ENCODE data around the gene OR10A6. TPM values are rescaled to one million over a fixed set of nuclear protein-coding genes. Genes with fewer than 3 reads are reported as not detected.
A peak's percentile ranks its signal among the peaks of the same experiment; 100 is the strongest.

OR10A6 gene
- polyA plus RNA-seq, 1 of the 3 experiments (the other 2 are of a cell fraction) = not detected

DNA sequence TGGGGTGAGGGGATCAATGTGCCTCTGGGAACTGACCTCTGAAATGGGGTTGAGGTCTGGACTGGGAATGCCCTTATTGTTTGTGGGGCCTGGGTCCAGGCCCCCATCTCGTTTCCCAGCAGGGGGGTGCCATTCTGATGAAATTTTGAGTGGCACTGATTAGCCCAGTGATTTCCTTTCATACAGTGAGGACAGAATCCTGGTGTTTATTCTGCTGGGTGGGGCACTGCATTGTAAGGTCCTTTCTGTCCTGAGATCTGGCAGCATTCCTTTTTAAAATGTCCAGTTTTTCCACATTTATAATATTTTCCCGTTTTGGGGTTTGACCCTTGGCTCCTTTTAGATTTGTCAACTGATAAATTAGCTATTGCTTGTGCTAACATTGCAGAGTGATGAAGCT lies 27.1 kb downstream of the OR10A6 start:
- no peak overlapping the region for H3K9ac ChIP-seq
- H3K36me3 ChIP-seq (replicated peaks in 1 of 2; ENCODE audit: control insufficient read depth in 1 of 2, insufficient read depth in 2 of 2, low read length in 1 of 2) = no peaks in the 10 kb centered on the region
- H3K4me3 ChIP-seq (ENCODE audit: low read depth in 2 of 2, low read length in 1 of 2) = no peak overlapping the region
- no peaks in the 10 kb centered on the region; a peak in 2 of 4 replicates for H3K4me1 ChIP-seq (ENCODE audit: control insufficient read depth in 1 of 2, insufficient read depth in 2 of 2, low read depth in 1 of 2, low read length in 1 of 2)
- peak overlapping the region; percentile 53; the same call in 1 of the 2 replicates for H2AFZ ChIP-seq (ENCODE audit: low read depth)
- TF ChIP-seq EZH2phosphoT487 (IDR thresholded peaks at IDR 0.05; ENCODE audit: borderline replicate concordance, low read depth) (no peak), SMC3 (IDR thresholded peaks at IDR 0.05; ENCODE audit: low read depth, low read length) (no peak), FOSL2 (IDR thresholded peaks at IDR 0.05; ENCODE audit: borderline replicate concordance, low read depth) (no peak), TAF1 (IDR thresholded peaks at IDR 0.05; ENCODE audit: borderline replicate concordance, low read depth, low read length) (no peak), FOXJ3 (CRISPR knock-in tag; IDR thresholded peaks at IDR 0.05) (no peak)
- TF ChIP-seq, protein P1, sequence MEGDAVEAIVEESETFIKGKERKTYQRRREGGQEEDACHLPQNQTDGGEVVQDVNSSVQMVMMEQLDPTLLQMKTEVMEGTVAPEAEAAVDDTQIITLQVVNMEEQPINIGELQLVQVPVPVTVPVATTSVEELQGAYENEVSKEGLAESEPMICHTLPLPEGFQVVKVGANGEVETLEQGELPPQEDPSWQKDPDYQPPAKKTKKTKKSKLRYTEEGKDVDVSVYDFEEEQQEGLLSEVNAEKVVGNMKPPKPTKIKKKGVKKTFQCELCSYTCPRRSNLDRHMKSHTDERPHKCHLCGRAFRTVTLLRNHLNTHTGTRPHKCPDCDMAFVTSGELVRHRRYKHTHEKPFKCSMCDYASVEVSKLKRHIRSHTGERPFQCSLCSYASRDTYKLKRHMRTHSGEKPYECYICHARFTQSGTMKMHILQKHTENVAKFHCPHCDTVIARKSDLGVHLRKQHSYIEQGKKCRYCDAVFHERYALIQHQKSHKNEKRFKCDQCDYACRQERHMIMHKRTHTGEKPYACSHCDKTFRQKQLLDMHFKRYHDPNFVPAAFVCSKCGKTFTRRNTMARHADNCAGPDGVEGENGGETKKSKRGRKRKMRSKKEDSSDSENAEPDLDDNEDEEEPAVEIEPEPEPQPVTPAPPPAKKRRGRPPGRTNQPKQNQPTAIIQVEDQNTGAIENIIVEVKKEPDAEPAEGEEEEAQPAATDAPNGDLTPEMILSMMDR (IDR thresholded peaks at IDR 0.05) = no peak
- TF ChIP-seq, protein P2, sequence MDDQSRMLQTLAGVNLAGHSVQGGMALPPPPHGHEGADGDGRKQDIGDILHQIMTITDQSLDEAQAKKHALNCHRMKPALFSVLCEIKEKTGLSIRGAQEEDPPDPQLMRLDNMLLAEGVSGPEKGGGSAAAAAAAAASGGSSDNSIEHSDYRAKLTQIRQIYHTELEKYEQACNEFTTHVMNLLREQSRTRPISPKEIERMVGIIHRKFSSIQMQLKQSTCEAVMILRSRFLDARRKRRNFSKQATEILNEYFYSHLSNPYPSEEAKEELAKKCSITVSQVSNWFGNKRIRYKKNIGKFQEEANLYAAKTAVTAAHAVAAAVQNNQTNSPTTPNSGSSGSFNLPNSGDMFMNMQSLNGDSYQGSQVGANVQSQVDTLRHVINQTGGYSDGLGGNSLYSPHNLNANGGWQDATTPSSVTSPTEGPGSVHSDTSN (IDR thresholded peaks at IDR 0.05) = no peak
- TF ChIP-seq, protein P3, sequence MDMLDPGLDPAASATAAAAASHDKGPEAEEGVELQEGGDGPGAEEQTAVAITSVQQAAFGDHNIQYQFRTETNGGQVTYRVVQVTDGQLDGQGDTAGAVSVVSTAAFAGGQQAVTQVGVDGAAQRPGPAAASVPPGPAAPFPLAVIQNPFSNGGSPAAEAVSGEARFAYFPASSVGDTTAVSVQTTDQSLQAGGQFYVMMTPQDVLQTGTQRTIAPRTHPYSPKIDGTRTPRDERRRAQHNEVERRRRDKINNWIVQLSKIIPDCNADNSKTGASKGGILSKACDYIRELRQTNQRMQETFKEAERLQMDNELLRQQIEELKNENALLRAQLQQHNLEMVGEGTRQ (IDR thresholded peaks at IDR 0.05; ENCODE audit: borderline replicate concordance, low read depth, low read length) = no peak
- H3F3A ChIP-seq (replicated peaks; ENCODE audit: insufficient read depth) = no peaks in the 10 kb centered on the region
- POLR2A ChIA-PET = no interaction called here
- no peaks in the 10 kb centered on the region for H3K9me3 ChIP-seq
- CTCF ChIA-PET = interaction anchor here (2.1 to 4.6 kb wide), 2 partner anchors 12 to 83 kb away, joined by 11 to 28 read pairs; partner anchors contain the start of gene EIF3F
- no peak overlapping the region for H3K27ac ChIP-seq (ENCODE audit: low read depth in 2 of 2, low read length in 1 of 2)
- DNase-seq = no peak
- WGBS (ENCODE audit: low lambda C conversion rate) = 0% methylated on average over 2 of the region's 2 CpGs
- H3K79me2 ChIP-seq (ENCODE audit: insufficient read depth) = no peaks in the 10 kb centered on the region
- H3K27me3 ChIP-seq (ENCODE audit: insufficient read depth) = no peaks in the 10 kb centered on the region
- no peaks in the 10 kb centered on the region for H3K9me2 ChIP-seq
- no peak overlapping the region for H3K4me2 ChIP-seq
- no peaks in the 10 kb centered on the region for H4K20me1 ChIP-seq (ENCODE audit: insufficient read depth)

DNA sequence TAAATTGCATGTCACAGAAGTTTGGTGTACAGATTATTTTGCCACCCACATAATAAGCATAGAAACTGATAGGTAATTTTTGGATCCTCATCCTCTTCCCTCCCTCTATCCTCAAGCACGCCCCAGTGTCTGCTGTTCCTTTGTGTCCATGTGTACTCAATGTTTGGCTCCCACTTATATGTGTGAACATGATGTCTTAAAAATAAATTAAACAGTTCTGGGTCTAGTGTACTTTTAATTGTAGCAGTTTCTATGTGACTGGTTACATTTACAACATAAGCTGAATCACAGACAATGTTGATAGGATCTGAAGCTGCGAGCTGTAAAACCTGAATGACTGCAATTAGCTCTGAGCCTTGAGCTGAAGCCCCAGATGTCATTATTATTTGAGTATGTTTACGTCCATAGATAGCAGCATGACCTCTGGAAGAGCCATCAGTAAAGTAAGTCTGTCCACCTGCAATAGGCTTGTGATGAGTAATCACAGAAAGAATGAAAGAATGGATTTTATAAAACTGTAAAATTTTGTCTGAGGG lies 29.7 kb downstream of the OR10A6 start:
- Histone ChIP-seq H2AFZ (ENCODE audit: low read depth) (no peak overlapping the region), H3K4me2 (no peak overlapping the region), H3K79me2 (ENCODE audit: insufficient read depth) (no peaks in the 10 kb centered on the region), H3K9me3 (no peaks in the 10 kb centered on the region), H3K27me3 (ENCODE audit: insufficient read depth) (no peaks in the 10 kb centered on the region), H3F3A (replicated peaks; ENCODE audit: insufficient read depth) (no peaks in the 10 kb centered on the region), H3K27ac (ENCODE audit: low read depth in 2 of 2, low read length in 1 of 2) (no peak overlapping the region), H3K9ac (no peak overlapping the region), H4K20me1 (ENCODE audit: insufficient read depth) (no peaks in the 10 kb centered on the region), H3K4me3 (ENCODE audit: low read depth in 2 of 2, low read length in 1 of 2) (no peak overlapping the region), H3K9me2 (no peaks in the 10 kb centered on the region), H3K36me3 (replicated peaks in 1 of 2; ENCODE audit: control insufficient read depth in 1 of 2, insufficient read depth in 2 of 2, low read length in 1 of 2) (no peaks in the 10 kb centered on the region), H3K4me1 (ENCODE audit: control insufficient read depth in 1 of 2, insufficient read depth in 2 of 2, low read depth in 1 of 2, low read length in 1 of 2) (no peaks in the 10 kb centered on the region; a peak in 2 of 4 replicates)
- 8% methylated on average over 3 of the region's 3 CpGs for WGBS (ENCODE audit: low lambda C conversion rate)
- DNase-seq = no peak
- ChIA-PET CTCF (interaction anchor here (1.3 to 1.9 kb wide), 3 partner anchors 9 to 198 kb away, joined by 3 to 11 read pairs (median 5); partner anchors contain the start of gene EIF3F), POLR2A (no interaction called here)
- no peak for TF ChIP-seq RFX5 (IDR thresholded peaks at IDR 0.05; ENCODE audit: low read length)
- TF ChIP-seq EP300 (IDR thresholded peaks at IDR 0.05; ENCODE audit: borderline replicate concordance in 1 of 2, low read depth in 1 of 2, low read length in 1 of 2) = no peak
- no peak for TF ChIP-seq ELF1 (IDR thresholded peaks at IDR 0.05)
- TF ChIP-seq, protein P4, sequence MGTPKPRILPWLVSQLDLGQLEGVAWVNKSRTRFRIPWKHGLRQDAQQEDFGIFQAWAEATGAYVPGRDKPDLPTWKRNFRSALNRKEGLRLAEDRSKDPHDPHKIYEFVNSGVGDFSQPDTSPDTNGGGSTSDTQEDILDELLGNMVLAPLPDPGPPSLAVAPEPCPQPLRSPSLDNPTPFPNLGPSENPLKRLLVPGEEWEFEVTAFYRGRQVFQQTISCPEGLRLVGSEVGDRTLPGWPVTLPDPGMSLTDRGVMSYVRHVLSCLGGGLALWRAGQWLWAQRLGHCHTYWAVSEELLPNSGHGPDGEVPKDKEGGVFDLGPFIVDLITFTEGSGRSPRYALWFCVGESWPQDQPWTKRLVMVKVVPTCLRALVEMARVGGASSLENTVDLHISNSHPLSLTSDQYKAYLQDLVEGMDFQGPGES (IDR thresholded peaks at IDR 0.05; ENCODE audit: low read depth, low read length) = no peak
- TF ChIP-seq, protein P5, sequence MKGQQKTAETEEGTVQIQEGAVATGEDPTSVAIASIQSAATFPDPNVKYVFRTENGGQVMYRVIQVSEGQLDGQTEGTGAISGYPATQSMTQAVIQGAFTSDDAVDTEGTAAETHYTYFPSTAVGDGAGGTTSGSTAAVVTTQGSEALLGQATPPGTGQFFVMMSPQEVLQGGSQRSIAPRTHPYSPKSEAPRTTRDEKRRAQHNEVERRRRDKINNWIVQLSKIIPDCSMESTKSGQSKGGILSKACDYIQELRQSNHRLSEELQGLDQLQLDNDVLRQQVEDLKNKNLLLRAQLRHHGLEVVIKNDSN (IDR thresholded peaks at IDR 0.05; ENCODE audit: borderline replicate concordance, low read depth) = no peak
- TF ChIP-seq JUND (IDR thresholded peaks at IDR 0.05) = no peak
- TF ChIP-seq YY1 (IDR thresholded peaks at IDR 0.05; ENCODE audit: low read depth) = no peak
- TF ChIP-seq CHD2 (IDR thresholded peaks at IDR 0.05; ENCODE audit: low read length, partially characterized antibody) = no peak
- no peak for TF ChIP-seq MEF2A (IDR thresholded peaks at IDR 0.05; ENCODE audit: borderline replicate concordance, low read depth)
- TF ChIP-seq EZH2phosphoT487 (IDR thresholded peaks at IDR 0.05; ENCODE audit: borderline replicate concordance, low read depth) = no peak
- TF ChIP-seq SIN3A (IDR thresholded peaks at IDR 0.05; ENCODE audit: borderline replicate concordance, low read depth, low read length) = no peak
- TF ChIP-seq TAF1 (IDR thresholded peaks at IDR 0.05; ENCODE audit: borderline replicate concordance, low read depth, low read length) = no peak
- no peak for TF ChIP-seq RAD21 (IDR thresholded peaks at IDR 0.05; ENCODE audit: low read length)
